Measurements from ENCODE around the gene OVAAL. TPM values are rescaled to one million over a fixed set of nuclear protein-coding genes. Genes with fewer than 3 reads are reported as not detected.

OVAAL gene
- polyA plus RNA-seq, 3 donors = not detected

DNA sequence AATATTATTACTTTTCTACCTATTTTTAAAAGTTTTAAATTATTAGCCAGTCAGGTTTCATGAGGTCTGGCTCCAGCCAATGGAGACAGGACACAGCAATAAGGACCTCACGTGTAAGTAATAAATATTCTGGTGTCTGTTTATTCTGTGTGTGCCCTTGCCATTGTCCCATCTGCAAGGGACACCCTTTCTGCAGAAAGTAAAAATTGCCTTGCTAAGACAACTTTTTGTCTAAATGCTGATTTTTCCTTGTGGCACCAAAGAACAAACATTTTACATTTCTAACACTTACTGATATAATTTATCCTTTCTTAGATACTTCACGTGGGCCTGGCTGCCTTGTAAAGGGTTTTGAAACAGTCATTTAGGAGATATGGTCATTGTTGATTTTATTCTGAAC is 29.4 kb downstream of the OVAAL start:
- no peaks in the 10 kb centered on the region for H3K36me3 ChIP-seq (replicated peaks in 1 of 2; ENCODE audit: control insufficient read depth in 1 of 2, insufficient read depth in 2 of 2, low read length in 2 of 2)
- H2AFZ ChIP-seq (ENCODE audit: insufficient read depth, low read depth, low read length, poor library complexity, severe bottlenecking) = no peak overlapping the region
- Mint-ChIP-seq H3K27ac (no peak overlapping the region), H3K4me1 (no peaks in the 10 kb centered on the region), H3K36me3 (no peaks in the 10 kb centered on the region), H3K27me3 (ENCODE audit: low read depth in 3 of 3) (peaks cover 3 to 5% (median 3%) of the 10 kb centered on the region in 3 donors), H3K9me3 (peaks cover 0 to 17% (median 8%) of the 10 kb centered on the region in 7 donors), H3K4me3 (no peak overlapping the region)
- H3K4me3 ChIP-seq (replicated peaks in 1 of 3; ENCODE audit: low read depth in 2 of 3, low read length in 3 of 3) = no peak overlapping the region
- H3K9me3 ChIP-seq (replicated peaks in 1 of 2; ENCODE audit: control insufficient read depth in 1 of 2, insufficient read depth in 1 of 2, low read length in 2 of 2) = peaks cover 3 to 6% of the 10 kb centered on the region in 2 donors
- H3K4me2 ChIP-seq (replicated peaks; ENCODE audit: extremely low read depth, low read length, poor library complexity, severe bottlenecking) = no peak overlapping the region
- H3K4me1 ChIP-seq (ENCODE audit: control insufficient read depth in 1 of 2, insufficient read depth in 2 of 2, low read length in 2 of 2) = no peaks in the 10 kb centered on the region
- DNase-seq = no peak
- no peaks in the 10 kb centered on the region for H3K27me3 ChIP-seq (ENCODE audit: control insufficient read depth in 2 of 2, insufficient read depth in 2 of 2, low read length in 2 of 2)
- WGBS (ENCODE audit: insufficient coverage) = 80% methylated on average over 1 of the region's 2 CpGs
- no peaks in the 10 kb centered on the region for H3K79me2 ChIP-seq (ENCODE audit: insufficient read depth, low read length)
- H4K20me1 ChIP-seq (ENCODE audit: insufficient read depth, low read length) = no peaks in the 10 kb centered on the region
- H3K9ac ChIP-seq (ENCODE audit: insufficient read depth, low read length, poor library complexity, severe bottlenecking) = no peak overlapping the region
- TF ChIP-seq CTCF (IDR thresholded peaks at IDR 0.05) = no peak
- intact Hi-C loops (cut with micrococcal nuclease) = no loop called here
- H3K27ac ChIP-seq (ENCODE audit: low read depth in 1 of 2, low read length in 2 of 2) = no peak overlapping the region

DNA sequence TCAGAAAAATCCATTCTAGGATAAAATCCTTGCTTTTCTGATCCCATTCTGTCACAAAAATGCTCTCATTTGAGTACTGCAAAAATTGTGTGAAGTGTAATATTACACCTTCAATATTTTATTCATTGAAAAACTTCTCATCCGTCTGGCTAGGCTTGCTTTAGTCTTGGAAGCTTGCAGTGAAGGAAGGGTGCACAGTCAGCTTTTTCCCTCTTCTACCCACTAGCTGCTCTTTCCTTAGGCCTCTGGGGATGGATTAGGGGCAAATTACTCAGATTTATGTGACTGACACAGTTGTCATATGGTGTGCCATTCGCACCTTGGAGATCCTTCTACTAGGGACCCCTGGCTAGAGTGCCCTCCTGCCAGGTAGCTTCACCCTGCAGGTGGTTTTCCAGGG is 32.1 kb downstream of the OVAAL start:
- no peaks in the 10 kb centered on the region for H3K36me3 Mint-ChIP-seq
- H4K20me1 ChIP-seq (ENCODE audit: insufficient read depth, low read length) = no peaks in the 10 kb centered on the region
- no peaks in the 10 kb centered on the region for H3K36me3 ChIP-seq (replicated peaks in 1 of 2; ENCODE audit: control insufficient read depth in 1 of 2, insufficient read depth in 2 of 2, low read length in 2 of 2)
- no peaks in the 10 kb centered on the region for H3K4me1 ChIP-seq (ENCODE audit: control insufficient read depth in 1 of 2, insufficient read depth in 2 of 2, low read length in 2 of 2)
- peaks cover 0 to 12% (median 8%) of the 10 kb centered on the region in 7 donors for H3K9me3 Mint-ChIP-seq
- H3K4me2 ChIP-seq (replicated peaks; ENCODE audit: extremely low read depth, low read length, poor library complexity, severe bottlenecking) = no peak overlapping the region
- H3K9ac ChIP-seq (ENCODE audit: insufficient read depth, low read length, poor library complexity, severe bottlenecking) = no peak overlapping the region
- H3K79me2 ChIP-seq (ENCODE audit: insufficient read depth, low read length) = no peaks in the 10 kb centered on the region
- H3K4me1 Mint-ChIP-seq = no peaks in the 10 kb centered on the region
- no peaks in the 10 kb centered on the region for H3K27me3 ChIP-seq (ENCODE audit: control insufficient read depth in 2 of 2, insufficient read depth in 2 of 2, low read length in 2 of 2)
- H3K4me3 ChIP-seq (replicated peaks in 1 of 3; ENCODE audit: low read depth in 2 of 3, low read length in 3 of 3) = no peak overlapping the region
- H2AFZ ChIP-seq (ENCODE audit: insufficient read depth, low read depth, low read length, poor library complexity, severe bottlenecking) = no peak overlapping the region
- H3K27ac ChIP-seq (ENCODE audit: low read depth in 1 of 2, low read length in 2 of 2) = no peak overlapping the region
- intact Hi-C loops (cut with micrococcal nuclease) = no loop called here
- 100% methylated on average over 1 of the region's 2 CpGs for WGBS (ENCODE audit: insufficient coverage)
- TF ChIP-seq CTCF (IDR thresholded peaks at IDR 0.05) = no peak
- no peak overlapping the region for H3K4me3 Mint-ChIP-seq
- no peak overlapping the region for H3K27ac Mint-ChIP-seq
- no peak for DNase-seq
- peaks cover 3 to 6% of the 10 kb centered on the region in 2 donors for H3K9me3 ChIP-seq (replicated peaks in 1 of 2; ENCODE audit: control insufficient read depth in 1 of 2, insufficient read depth in 1 of 2, low read length in 2 of 2)
- peaks cover 3 to 6% (median 4%) of the 10 kb centered on the region in 3 donors for H3K27me3 Mint-ChIP-seq (ENCODE audit: low read depth in 3 of 3)

All from CD14-positive monocyte (primary cell).